Uterus (tissue), 4 donors: ENCODE measurements around the gene FGF14. TPM values are rescaled to one million over a fixed set of nuclear protein-coding genes. Genes with fewer than 3 reads are reported as not detected.

ENCODE experiments used
- DNase-seq, 2 donors: peaks; one replicate each; pipeline ENCODE4 v3.0.0-alpha.2; 2019 to 2020
- H3K27ac ChIP-seq, 2 donors: fragments of 200-600 bp; sonication (generic); 1 replicate in 1 of 2; 2 replicates in 1 of 2; pipeline ENCODE4 v1.5.1; 2016 to 2018
- H3K27me3 ChIP-seq, 2 donors: fragments of 200-600 bp; sonication (generic); one replicate each; pipeline ENCODE4 v1.5.1; 2018 to 2019; ENCODE audit warnings: control low read depth in 1 of 2
- H3K36me3 ChIP-seq, 2 donors: fragments of 200-600 bp; sonication (generic); one replicate each; pipeline ENCODE4 v1.5.1; 2019; ENCODE audit warnings: control low read depth in 1 of 2
- H3K4me1 ChIP-seq, 2 donors: fragments of 200-600 bp; sonication (generic); one replicate each; pipeline ENCODE4 v1.5.1; 2018 to 2019; ENCODE audit warnings: control low read depth in 1 of 2
- H3K4me3 ChIP-seq, 2 donors: fragments of 200-600 bp; sonication (generic); 1 replicate in 1 of 2; 2 replicates in 1 of 2; pipeline ENCODE4 v1.5.1; 2018 to 2019; ENCODE audit warnings: mild to moderate bottlenecking in 1 of 2
- H3K9me3 ChIP-seq, 2 donors: fragments of 200-600 bp; sonication (generic); one replicate each; pipeline ENCODE4 v1.5.1; 2019; ENCODE audit warnings: control low read depth in 1 of 2
- CTCF ChIP-seq, 4 experiments: fragments of 200-600 bp in 2 of 4; fragments of 450-650 bp in 2 of 4; sonication (generic) in 2 of 4; IDR thresholded peaks; one replicate each; pipeline ENCODE4 v1.5.1; 2016 to 2019; ENCODE audit warnings: antibody characterized with exemption in 4 of 4, mild to moderate bottlenecking in 2 of 4, moderate library complexity in 1 of 4
- POLR2A ChIP-seq, 2 donors: fragments of 450-650 bp; IDR thresholded peaks; one replicate each; pipeline ENCODE4 v1.6.1; 2016; ENCODE audit warnings: antibody characterized with exemption in 2 of 2, mild to moderate bottlenecking in 1 of 2, moderate library complexity in 1 of 2
- intact Hi-C: fragments of 100-400 bp; cut with DNase I; formaldehyde crosslinking; loops from one replicate; pipeline ENCODE4 v1.15.1; 2023; ENCODE audit warnings: low total_unique reads
- total RNA-seq, 4 donors: library from RNA; depleted of rRNA in 3 of 4; stranded (reverse); fragments of >200 nt in 3 of 4; gene quantifications; one replicate each; pipeline versions ENCODE4 v1.1.0 to v1.2.4, GENCODE V29; 2014 to 2023
- donor health status: DM: yes; HTN: yes; CAD: no.

The FGF14 gene
- total RNA-seq, 4 donors from 2014 or later, result under 0.01 to 0.98 (median 0.62) TPM; not detected in 1

DNA sequence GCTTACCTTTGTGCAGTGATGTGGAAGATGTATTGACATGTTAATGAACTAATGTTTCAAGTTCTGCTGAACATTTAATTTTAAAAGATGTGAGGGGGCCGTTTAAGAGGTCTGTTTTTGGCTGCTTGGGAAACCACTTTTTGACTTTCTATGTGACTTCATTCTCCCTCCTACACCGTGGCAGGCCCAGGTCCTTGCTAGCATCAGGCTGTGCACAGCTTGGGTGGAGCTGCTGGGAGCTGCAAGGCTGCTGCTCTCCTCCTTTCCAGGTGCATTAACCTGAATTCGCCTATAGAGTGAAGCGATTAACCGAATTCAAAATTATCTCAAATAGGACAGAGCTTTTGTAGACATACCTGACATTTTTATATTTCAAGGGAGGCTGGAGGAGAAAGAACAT lies 249.1 kb downstream of the FGF14 start:
- TF ChIP-seq CTCF (IDR thresholded peaks at IDR 0.05) (no peak), POLR2A (IDR thresholded peaks at IDR 0.05) (no peak)

GRCh38 chr13:102147353-102147752 lies 254.5 kb downstream of the FGF14 start:
- no peaks in the 10 kb centered on the region for H3K36me3 ChIP-seq
- intact Hi-C loops, result no loop called here
- H3K27me3 ChIP-seq, result no peaks in the 10 kb centered on the region
- no peak overlapping the region for H3K4me3 ChIP-seq
- H3K27ac ChIP-seq, result no peak overlapping the region
- H3K9me3 ChIP-seq, result no peaks in the 10 kb centered on the region
- DNase-seq, result no peak
- H3K4me1 ChIP-seq, result no peaks in the 10 kb centered on the region
- no peak for TF ChIP-seq CTCF (IDR thresholded peaks at IDR 0.05)
- no peak for TF ChIP-seq POLR2A (IDR thresholded peaks at IDR 0.05)

More for the DNA sequence above, 249.1 kb downstream of the FGF14 start:
- no peaks in the 10 kb centered on the region for H3K9me3 ChIP-seq
- H3K27me3 ChIP-seq, result no peaks in the 10 kb centered on the region
- no peak overlapping the region for H3K4me3 ChIP-seq
- intact Hi-C loops, result no loop called here
- H3K27ac ChIP-seq, result no peak overlapping the region
- no peaks in the 10 kb centered on the region for H3K36me3 ChIP-seq
- DNase-seq, result no peak
- H3K4me1 ChIP-seq, result no peaks in the 10 kb centered on the region

- Histone ChIP-seq H3K27ac (no peak overlapping the region), H3K4me3 (no peak overlapping the region), H3K36me3 (no peaks in the 10 kb centered on the region), H3K9me3 (no peaks in the 10 kb centered on the region), H3K27me3 (no peaks in the 10 kb centered on the region), H3K4me1 (no peaks in the 10 kb centered on the region)
- TF ChIP-seq POLR2A (IDR thresholded peaks at IDR 0.05), result no peak
- no peak for TF ChIP-seq CTCF (IDR thresholded peaks at IDR 0.05)
- no peak for DNase-seq
- intact Hi-C loops, result no loop called here
Measured at GRCh38 chr13:102145750-102146149, 256.1 kb downstream of the FGF14 start.

GRCh38 chr13:102142473-102142826 lies 259.4 kb downstream of the FGF14 start:
- DNase-seq, result no peak
- Histone ChIP-seq H3K9me3 (no peaks in the 10 kb centered on the region), H3K4me3 (no peak overlapping the region), H3K27me3 (no peaks in the 10 kb centered on the region), H3K4me1 (no peaks in the 10 kb centered on the region), H3K27ac (no peak overlapping the region), H3K36me3 (no peaks in the 10 kb centered on the region)
- intact Hi-C loops, result no loop called here
- no peak for TF ChIP-seq CTCF (IDR thresholded peaks at IDR 0.05)
- TF ChIP-seq POLR2A (IDR thresholded peaks at IDR 0.05), result no peak

- TF ChIP-seq POLR2A (IDR thresholded peaks at IDR 0.05) (no peak), CTCF (IDR thresholded peaks at IDR 0.05) (peak; percentile 40 to 58 (median 53))
- no peak overlapping the region for H3K27ac ChIP-seq
- H3K27me3 ChIP-seq, result no peaks in the 10 kb centered on the region
- H3K9me3 ChIP-seq, result no peaks in the 10 kb centered on the region
- DNase-seq, result no peak
- intact Hi-C loops, result no loop called here
- H3K36me3 ChIP-seq, result no peaks in the 10 kb centered on the region
- H3K4me3 ChIP-seq, result no peak overlapping the region
- no peaks in the 10 kb centered on the region for H3K4me1 ChIP-seq
Measured at GRCh38 chr13:102141625-102142472, 260.0 kb downstream of the FGF14 start.
